ENCODE data around the gene COMMD10.

DNA sequence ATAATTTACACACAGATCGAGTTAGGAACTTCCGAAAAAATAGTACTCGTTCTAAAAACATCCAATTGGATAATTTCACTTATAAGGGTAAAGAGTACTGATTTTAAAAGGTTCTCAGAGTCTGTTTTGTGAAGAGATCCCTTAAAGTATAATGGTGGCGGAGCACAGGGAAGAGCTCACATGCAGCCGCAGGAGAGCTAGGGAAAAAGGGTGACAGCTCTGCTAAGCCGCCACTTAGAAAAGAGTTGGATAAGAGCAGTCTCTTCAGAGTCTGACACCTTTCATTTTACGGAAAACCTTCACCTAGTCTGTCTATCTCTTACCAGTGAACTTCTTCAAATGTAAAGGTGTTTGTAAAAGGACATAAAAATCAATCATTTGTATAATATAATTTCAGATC is 149.9 kb downstream of the COMMD10 start:
- TF ChIP-seq, protein P1, sequence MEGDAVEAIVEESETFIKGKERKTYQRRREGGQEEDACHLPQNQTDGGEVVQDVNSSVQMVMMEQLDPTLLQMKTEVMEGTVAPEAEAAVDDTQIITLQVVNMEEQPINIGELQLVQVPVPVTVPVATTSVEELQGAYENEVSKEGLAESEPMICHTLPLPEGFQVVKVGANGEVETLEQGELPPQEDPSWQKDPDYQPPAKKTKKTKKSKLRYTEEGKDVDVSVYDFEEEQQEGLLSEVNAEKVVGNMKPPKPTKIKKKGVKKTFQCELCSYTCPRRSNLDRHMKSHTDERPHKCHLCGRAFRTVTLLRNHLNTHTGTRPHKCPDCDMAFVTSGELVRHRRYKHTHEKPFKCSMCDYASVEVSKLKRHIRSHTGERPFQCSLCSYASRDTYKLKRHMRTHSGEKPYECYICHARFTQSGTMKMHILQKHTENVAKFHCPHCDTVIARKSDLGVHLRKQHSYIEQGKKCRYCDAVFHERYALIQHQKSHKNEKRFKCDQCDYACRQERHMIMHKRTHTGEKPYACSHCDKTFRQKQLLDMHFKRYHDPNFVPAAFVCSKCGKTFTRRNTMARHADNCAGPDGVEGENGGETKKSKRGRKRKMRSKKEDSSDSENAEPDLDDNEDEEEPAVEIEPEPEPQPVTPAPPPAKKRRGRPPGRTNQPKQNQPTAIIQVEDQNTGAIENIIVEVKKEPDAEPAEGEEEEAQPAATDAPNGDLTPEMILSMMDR (IDR thresholded peaks at IDR 0.05) = no peak
- no peak for TF ChIP-seq POLR2A (IDR thresholded peaks at IDR 0.05)

Measured in adrenal gland (tissue), 5 donors.